CD4-positive, alpha-beta T cell (primary cell): Measurements from ENCODE around the gene ARHGDIB. TPM values are rescaled to one million over a fixed set of nuclear protein-coding genes. Genes with fewer than 3 reads are reported as not detected.

ENCODE experiments used
- ATAC-seq: fragments of 200-7000 bp; cut with Tn5 transposase; one replicate; pipeline ENCODE4 v1.10.0; 2022; ENCODE audit warnings: mild to moderate bottlenecking; ENCODE audit not compliant: poor library complexity
- CTCF ChIA-PET: fragments of 350-600 bp; sonication (Branson Sonifier 250); formaldehyde crosslinking; loops from one replicate; lab custom pipeline; 2021; ENCODE audit warnings: antibody characterized with exemption, inconsistent platforms; lab: Charles Lee
- POLR2A ChIA-PET: fragments of 350-600 bp; sonication (Branson Sonifier 250); formaldehyde crosslinking; loops from one replicate; lab custom pipeline; 2021; ENCODE audit warnings: antibody characterized with exemption, inconsistent platforms; lab: Charles Lee
- DNase-seq, 14 experiments: peaks; one replicate each; pipeline ENCODE4 v3.0.0-alpha.2; 2013 to 2020; ENCODE audit warnings: mixed read lengths in 2 of 14
- H3K27ac ChIP-seq, 2 donors: one replicate each; pipeline versions ENCODE4 v1.5.1 to v1.7.0; 2013; ENCODE audit warnings: low read length in 2 of 2, low read depth in 1 of 2, mild to moderate bottlenecking in 1 of 2
- H3K27me3 ChIP-seq, 2 experiments: 1 replicate in 1 of 2; 2 replicates in 1 of 2; pipeline versions ENCODE4 v1.6.1 to v1.7.0; 2013; ENCODE audit warnings: low read length in 2 of 2, control low read depth in 1 of 2, mild to moderate bottlenecking in 1 of 2, moderate library complexity in 1 of 2; ENCODE audit not compliant: insufficient read depth in 2 of 2, control insufficient read depth in 1 of 2
- H3K36me3 ChIP-seq: one replicate; pipeline ENCODE4 v1.6.1; 2013; ENCODE audit warnings: low read length, control low read depth; ENCODE audit not compliant: insufficient read depth
- H3K4me1 ChIP-seq: one replicate; pipeline ENCODE4 v1.6.1; 2013; ENCODE audit warnings: low read length, control low read depth; ENCODE audit not compliant: insufficient read depth
- H3K4me3 ChIP-seq: one replicate; pipeline ENCODE4 v1.5.1; 2013; ENCODE audit warnings: mild to moderate bottlenecking, low read length, moderate library complexity
- H3K9me3 ChIP-seq, 2 experiments: 1 replicate in 1 of 2; 2 replicates in 1 of 2; pipeline versions ENCODE4 v1.6.1 to v1.7.0; 2013; ENCODE audit warnings: low read length in 2 of 2, mild to moderate bottlenecking in 2 of 2, control low read depth in 1 of 2, moderate library complexity in 1 of 2; ENCODE audit not compliant: control insufficient read depth in 1 of 2, insufficient read depth in 1 of 2
- H3K27ac Mint-ChIP-seq: one replicate; pipeline ENCODE4 v1.8.0; 2020; ENCODE audit warnings: mixed read lengths
- H3K27me3 Mint-ChIP-seq: one replicate; pipeline ENCODE4 v1.8.0; 2021; ENCODE audit warnings: mixed read lengths
- H3K36me3 Mint-ChIP-seq: one replicate; pipeline ENCODE4 v1.8.0; 2021; ENCODE audit warnings: low read depth, mixed read lengths
- H3K4me1 Mint-ChIP-seq: one replicate; pipeline ENCODE4 v1.8.0; 2021; ENCODE audit warnings: low read depth, mixed read lengths
- H3K4me3 Mint-ChIP-seq: one replicate; pipeline ENCODE4 v1.8.0; 2020; ENCODE audit warnings: mild to moderate bottlenecking, mixed read lengths
- H3K9me3 Mint-ChIP-seq: one replicate; pipeline ENCODE4 v1.8.0; 2020; ENCODE audit warnings: mixed read lengths
- intact Hi-C, 2 experiments: fragments of 100-400 bp; cut with DNase I in 1 of 2; cut with micrococcal nuclease in 1 of 2; formaldehyde crosslinking; loops; one replicate each; pipeline versions ENCODE4 v1.15.1 to v1.9.0; 2023 to 2025; cut with DNase I, micrococcal nuclease
- total RNA-seq, 174 experiments: library from RNA in 2 of 174; stranded (reverse) in 2 of 174; gene quantifications; one replicate each; pipeline ENCODE4 v1.2.3 and lab custom pipeline; 2021 to 2026
- TF ChIP-seq, protein P1 (sequence below): fragments of 200-600 bp; IDR thresholded peaks from one replicate; pipeline ENCODE4 v1.8.0; 2022; ENCODE audit warnings: antibody characterized with exemption, mild to moderate bottlenecking

ARHGDIB gene
- total RNA-seq, 2 experiments from 2014 or later: 872 to 942 TPM

DNA sequence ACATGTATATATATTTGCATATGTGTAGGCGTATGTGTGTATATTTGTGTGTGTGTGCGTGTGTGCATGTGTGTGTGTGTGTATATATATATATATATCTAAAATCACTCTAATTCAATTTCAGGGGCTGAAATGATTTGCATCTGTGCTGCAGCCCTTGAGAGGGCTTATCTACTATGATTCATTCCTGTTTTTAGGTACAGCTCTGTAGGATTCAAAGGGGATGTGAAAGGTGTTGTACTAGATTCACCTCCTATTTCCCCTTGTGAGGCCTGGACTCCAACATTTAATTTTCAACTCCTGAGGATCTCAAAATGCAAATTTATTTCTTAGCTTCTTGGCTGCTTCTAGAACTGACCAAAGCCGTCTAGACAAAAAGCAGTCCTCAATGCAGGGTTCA lies 34.1 kb downstream of the ARHGDIB start:
- no peak for ATAC-seq
- no peak overlapping the region for H3K27ac ChIP-seq
- H3K4me3 ChIP-seq: no peak overlapping the region
- peaks cover 69% of the 10 kb centered on the region for H3K36me3 Mint-ChIP-seq
- intact Hi-C loops: no loop called here
- no peak overlapping the region for H3K27ac Mint-ChIP-seq
- H3K27me3 ChIP-seq: no peaks in the 10 kb centered on the region
- TF ChIP-seq, protein P1, sequence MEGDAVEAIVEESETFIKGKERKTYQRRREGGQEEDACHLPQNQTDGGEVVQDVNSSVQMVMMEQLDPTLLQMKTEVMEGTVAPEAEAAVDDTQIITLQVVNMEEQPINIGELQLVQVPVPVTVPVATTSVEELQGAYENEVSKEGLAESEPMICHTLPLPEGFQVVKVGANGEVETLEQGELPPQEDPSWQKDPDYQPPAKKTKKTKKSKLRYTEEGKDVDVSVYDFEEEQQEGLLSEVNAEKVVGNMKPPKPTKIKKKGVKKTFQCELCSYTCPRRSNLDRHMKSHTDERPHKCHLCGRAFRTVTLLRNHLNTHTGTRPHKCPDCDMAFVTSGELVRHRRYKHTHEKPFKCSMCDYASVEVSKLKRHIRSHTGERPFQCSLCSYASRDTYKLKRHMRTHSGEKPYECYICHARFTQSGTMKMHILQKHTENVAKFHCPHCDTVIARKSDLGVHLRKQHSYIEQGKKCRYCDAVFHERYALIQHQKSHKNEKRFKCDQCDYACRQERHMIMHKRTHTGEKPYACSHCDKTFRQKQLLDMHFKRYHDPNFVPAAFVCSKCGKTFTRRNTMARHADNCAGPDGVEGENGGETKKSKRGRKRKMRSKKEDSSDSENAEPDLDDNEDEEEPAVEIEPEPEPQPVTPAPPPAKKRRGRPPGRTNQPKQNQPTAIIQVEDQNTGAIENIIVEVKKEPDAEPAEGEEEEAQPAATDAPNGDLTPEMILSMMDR: no peak
- ChIA-PET POLR2A (interaction anchor here (1.0 to 1.4 kb wide), 2 partner anchors 13 to 21 kb away, joined by 3 to 4 read pairs; no protein-coding TSS in a partner anchor), CTCF (interaction anchor here (0.9 kb wide), 1 partner anchor 12 kb away, joined by 4 read pairs; no protein-coding TSS in a partner anchor)
- no peak overlapping the region for H3K4me3 Mint-ChIP-seq
- H3K4me1 Mint-ChIP-seq: peaks cover 4% of the 10 kb centered on the region
- H3K9me3 Mint-ChIP-seq: no peaks in the 10 kb centered on the region
- no peak for DNase-seq
- no peaks in the 10 kb centered on the region for H3K4me1 ChIP-seq
- H3K27me3 Mint-ChIP-seq: no peaks in the 10 kb centered on the region
- H3K9me3 ChIP-seq: no peaks in the 10 kb centered on the region
- peaks cover 52% of the 10 kb centered on the region for H3K36me3 ChIP-seq

DNA sequence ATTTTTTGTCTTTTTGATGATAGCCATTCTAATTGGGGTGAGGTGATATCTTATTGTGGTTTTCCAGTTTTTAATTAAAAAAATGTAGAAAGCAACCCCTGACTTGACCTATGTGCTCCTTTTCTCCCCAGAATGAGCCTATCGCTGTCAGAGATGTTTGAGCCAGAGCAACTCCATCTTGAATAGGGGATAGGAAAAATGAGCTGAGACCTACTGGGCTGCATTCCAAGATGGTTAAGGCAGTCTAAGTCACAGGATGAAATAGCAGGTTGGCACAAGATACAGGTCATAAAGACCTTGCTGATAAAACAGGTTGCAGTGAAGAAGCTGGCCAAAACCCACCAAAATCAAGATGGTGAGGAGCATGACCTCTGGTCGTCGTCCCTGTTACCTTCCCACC lies 36.9 kb downstream of the ARHGDIB start:
- Mint-ChIP-seq H3K9me3 (no peaks in the 10 kb centered on the region), H3K4me3 (no peak overlapping the region), H3K36me3 (peaks cover 66% of the 10 kb centered on the region), H3K27ac (no peak overlapping the region), H3K4me1 (peaks cover 23% of the 10 kb centered on the region), H3K27me3 (no peaks in the 10 kb centered on the region)
- CTCF ChIA-PET: no interaction called here
- Histone ChIP-seq H3K27me3 (no peaks in the 10 kb centered on the region), H3K36me3 (peaks cover 44% of the 10 kb centered on the region), H3K9me3 (no peaks in the 10 kb centered on the region), H3K27ac (no peak overlapping the region), H3K4me3 (no peak overlapping the region), H3K4me1 (peaks cover 15% of the 10 kb centered on the region)
- intact Hi-C loops: loop anchor here in 1 of 2 experiments (5.0 kb wide), 1 partner anchor 42 kb away; no protein-coding TSS in a partner anchor
- POLR2A ChIA-PET: no interaction called here
- DNase-seq (no peak), ATAC-seq (no peak)
- TF ChIP-seq, protein P1: no peak

DNA sequence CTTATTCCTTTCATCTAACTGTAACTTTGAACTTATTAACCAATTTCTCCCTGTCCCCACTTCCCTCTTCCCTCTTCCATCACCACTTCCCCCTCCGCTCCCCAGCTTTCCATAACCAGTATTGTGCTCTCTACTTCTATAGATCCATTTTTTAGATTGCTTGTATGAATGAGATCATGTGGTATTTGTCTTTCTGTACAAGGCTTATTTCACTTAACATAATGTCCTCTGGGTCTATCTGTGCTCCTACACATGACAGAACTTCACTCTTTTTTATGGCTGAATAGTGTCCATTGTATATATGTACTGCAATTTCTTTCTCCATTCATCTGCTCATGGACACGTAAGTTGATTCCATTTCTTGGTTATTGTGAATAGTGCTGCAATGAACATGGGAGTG lies 37.5 kb downstream of the ARHGDIB start:
- DNase-seq: no peak
- TF ChIP-seq, protein P1: no peak
- H3K27ac ChIP-seq: no peak overlapping the region
- Mint-ChIP-seq H3K27ac (no peak overlapping the region), H3K4me3 (no peak overlapping the region), H3K9me3 (no peaks in the 10 kb centered on the region), H3K4me1 (peaks cover 27% of the 10 kb centered on the region), H3K27me3 (no peaks in the 10 kb centered on the region), H3K36me3 (peaks cover 70% of the 10 kb centered on the region)
- no peak for ATAC-seq
- intact Hi-C loops: loop anchor here in 1 of 2 experiments (5.0 kb wide), 1 partner anchor 42 kb away; no protein-coding TSS in a partner anchor
- H3K4me3 ChIP-seq: no peak overlapping the region
- no peaks in the 10 kb centered on the region for H3K9me3 ChIP-seq
- ChIA-PET POLR2A (no interaction called here), CTCF (no interaction called here)
- H3K36me3 ChIP-seq: peaks cover 44% of the 10 kb centered on the region
- H3K27me3 ChIP-seq: no peaks in the 10 kb centered on the region
- H3K4me1 ChIP-seq: peaks cover 15% of the 10 kb centered on the region
